A549 (cell line): Measurements from ENCODE around the gene TCF7L1. TPM values are rescaled to one million over a fixed set of nuclear protein-coding genes. Genes with fewer than 3 reads are reported as not detected.

Experiments
- ATAC-seq, 2 experiments: fragments of 200-7000 bp in 1 of 2; fragments of >200 bp in 1 of 2; cut with Nextera tagmentation in 1 of 2; cut with Tn5 transposase in 1 of 2; 3 replicates each; pipeline versions ENCODE4 v1.8.0 to v1.9.1; 2018 to 2020; ENCODE audit warnings: mild to moderate bottlenecking in 1 of 2, moderate library complexity in 1 of 2
- CTCF ChIA-PET: fragments of 300-600 bp; sonication (Branson Sonifier 250); formaldehyde crosslinking; extraction: SDS; loops from one replicate; lab custom pipeline; 2021; ENCODE audit warnings: antibody characterized with exemption, inconsistent platforms; lab: Yijun Ruan, JAX
- POLR2A ChIA-PET: fragments of 350-600 bp; formaldehyde crosslinking; extraction: SDS; loops from one replicate; lab custom pipeline; 2021; ENCODE audit warnings: antibody characterized with exemption, inconsistent platforms; lab: Yijun Ruan, JAX
- DNase-seq, 2 experiments: peaks; one replicate each; pipeline versions ENCODE4 v3.0.0 to v3.0.0-alpha.2; 2011 to 2016; ENCODE audit warnings: low read depth in 1 of 2, low spot score in 1 of 2
- FAIRE-seq: peaks from 2 replicates; lab custom pipeline; 2011; peaks lifted over from hg19 to GRCh38; lab: Jason Lieb, UNC
- H3K27ac ChIP-seq, 2 experiments: fragments of >200 bp; sonication (Bioruptor Twin); formaldehyde crosslinking; 3 replicates each; pipeline ENCODE4 v1.5.1; 2016 to 2017
- H3K4me1 ChIP-seq: fragments of >200 bp; sonication (Bioruptor Twin); formaldehyde crosslinking; 3 replicates; pipeline ENCODE4 v1.6.1; 2016
- H3K4me2 ChIP-seq: fragments of >200 bp; sonication (Bioruptor Twin); formaldehyde crosslinking; 3 replicates; pipeline ENCODE4 v1.6.1; 2016
- H3K4me3 ChIP-seq: fragments of >200 bp; sonication (Bioruptor Twin); formaldehyde crosslinking; 3 replicates; pipeline ENCODE4 v1.5.1; 2016
- H3K9me3 ChIP-seq: fragments of >200 bp; sonication (Bioruptor Twin); formaldehyde crosslinking; 3 replicates; pipeline ENCODE4 v1.6.1; 2016
- BCL3 ChIP-seq: fragments of >200 bp; sonication (Bioruptor Twin); formaldehyde crosslinking; IDR thresholded peaks from 3 replicates; pipeline ENCODE4 v1.6.1; 2016
- CHD2 ChIP-seq: fragments of 150-350 bp; IDR thresholded peaks from 2 replicates; pipeline ENCODE4 v1.6.1; 2014; ENCODE audit warnings: low read length; ENCODE audit not compliant: partially characterized antibody
- E2F6 ChIP-seq: IDR thresholded peaks from 2 replicates; pipeline ENCODE4 v1.6.1; 2012; ENCODE audit warnings: low read depth, borderline replicate concordance
- EHF ChIP-seq: fragments of 250-450 bp; sonication (Bioruptor Pico); IDR thresholded peaks from 2 replicates; pipeline ENCODE4 v1.5.0; 2020; ENCODE audit warnings: mild to moderate bottlenecking
- FOXS1 ChIP-seq: fragments of 250-450 bp; sonication (Bioruptor Pico); IDR thresholded peaks from 2 replicates; pipeline ENCODE4 v1.5.0; 2020; ENCODE audit warnings: mild to moderate bottlenecking, moderate library complexity
- HDAC2 ChIP-seq: fragments of 200-600 bp; sonication (generic); IDR thresholded peaks from 2 replicates; pipeline ENCODE4 v1.6.1; 2016
- HES2 ChIP-seq: fragments of >200 bp; sonication (Bioruptor Twin); formaldehyde crosslinking; IDR thresholded peaks from 2 replicates; pipeline ENCODE4 v1.6.1; 2016
- HOXA7 ChIP-seq: fragments of 250-450 bp; sonication (Bioruptor Pico); IDR thresholded peaks from 2 replicates; pipeline ENCODE4 v1.5.0; 2020; ENCODE audit warnings: mild to moderate bottlenecking, moderate library complexity
- JUN ChIP-seq, 2 experiments: fragments of >200 bp; sonication (Bioruptor Twin); formaldehyde crosslinking; IDR thresholded peaks; 2 replicates in 1 of 2; 3 replicates in 1 of 2; pipeline ENCODE4 v1.6.1; 2016 to 2017
- MAX ChIP-seq: IDR thresholded peaks from 2 replicates; pipeline ENCODE4 v1.6.1; 2012
- NFE2L2 ChIP-seq: fragments of 150-350 bp; conservative IDR thresholded peaks from 2 replicates; pipeline ENCODE4 v1.6.1; 2014; ENCODE audit warnings: low read length
- PHF8 ChIP-seq: fragments of 200-600 bp; sonication (generic); IDR thresholded peaks from 2 replicates; pipeline ENCODE4 v1.6.1; 2016; ENCODE audit warnings: low read depth, mild to moderate bottlenecking, antibody characterized with exemption, moderate library complexity, borderline replicate concordance
- RCOR1 ChIP-seq: fragments of 150-350 bp; IDR thresholded peaks from 2 replicates; pipeline ENCODE4 v1.6.1; 2014; ENCODE audit warnings: antibody characterized with exemption, low read length, low read depth
- ZC3H11A ChIP-seq: fragments of 450-650 bp; IDR thresholded peaks from 2 replicates; pipeline ENCODE4 v1.6.1; 2014; ENCODE audit warnings: antibody characterized with exemption, mild to moderate bottlenecking
- ZNF302 ChIP-seq: fragments of 250-450 bp; sonication (Bioruptor Pico); IDR thresholded peaks from 2 replicates; pipeline ENCODE4 v1.9.0; 2021; ENCODE audit warnings: inconsistent platforms, mild to moderate bottlenecking, moderate library complexity
- WGBS: methylation state at CpG from one replicate; pipeline ENCODE4 v1.1.6; 2017; ENCODE audit errors: missing lambda C conversion rate; 5-methylcytosine and 5-hydroxymethylcytosine counted together
- polyA plus RNA-seq, 4 experiments: library from polyadenylated mRNA; depleted of rRNA in 3 of 4; stranded (reverse); fragments of >200 nt; fragmentation: RNase III in 1 of 4; extraction: RNeasy Plus Mini Kit Qiagen cat#74134 plus additional on column Dnase treatment in 1 of 4; gene quantifications; 2 replicates in 3 of 4; 3 replicates in 1 of 4; pipeline ENCODE4 v1.2.3, GENCODE V29; 2011 to 2017

Gene TCF7L1
- polyA plus RNA-seq, 2 of the 4 experiments (the other 2 are of a cell fraction): 0.68 to 4.4 TPM

- TF ChIP-seq HES2 (no peak), CHD2 (no peak), ZC3H11A (no peak), E2F6 (peak; percentile 34; the same call in 1 of the 2 replicates), HDAC2 (no peak), HOXA7 (no peak), NFE2L2 (no peak), RCOR1 (no peak), BCL3 (peak; percentile 95), MAX (peak; percentile 47; the same call in 1 of the 2 replicates), PHF8 (peak; percentile 99), FOXS1 (CRISPR knock-in tag) (no peak), ZNF302 (CRISPR knock-in tag) (no peak)
Measured at GRCh38 chr2:85354286-85355072, 221.3 kb downstream of the TCF7L1 start, which contains the start of the genes ELMOD3 and RETSAT (continued).

- ChIA-PET POLR2A (interaction anchor here (0.6 to 2.4 kb wide), 10 partner anchors 9 to 438 kb away, joined by 3 to 31 read pairs (median 4); partner anchors contain the start of genes GGCX, MAT2A and TGOLN2), CTCF (interaction anchor here (0.8 to 3.2 kb wide), 9 partner anchors 10 to 184 kb away, joined by 3 to 16 read pairs (median 5); partner anchors contain the start of genes MAT2A and SH2D6)
- Histone ChIP-seq H3K4me2 (peak overlapping the region; percentile 88), H3K4me1 (peaks cover 15% of the 10 kb centered on the region), H3K27ac (peak overlapping the region; percentile 85 to 89), H3K4me3 (peak overlapping the region; percentile 83), H3K9me3 (no peaks in the 10 kb centered on the region)
- no peak for DNase-seq
- FAIRE-seq: no peak
- TF ChIP-seq CHD2 (no peak), PHF8 (peak; percentile 79; the same call in 1 of the 2 replicates), EHF (CRISPR knock-in tag) (no peak)
- peak in 1 of 2 experiments; percentile 3; a peak in 4 of 6 replicates for ATAC-seq
- WGBS: 10% methylated on average over 10 of the region's 10 CpGs
Measured at GRCh38 chr2:85355073-85355410, 221.8 kb downstream of the TCF7L1 start.

- ATAC-seq (no peak), DNase-seq (no peak), FAIRE-seq (no peak)
- Histone ChIP-seq H3K4me2 (peak overlapping the region; percentile 88), H3K4me1 (peaks cover 15% of the 10 kb centered on the region), H3K27ac (peak overlapping the region; percentile 85 to 89), H3K4me3 (peak overlapping the region; percentile 83), H3K9me3 (no peaks in the 10 kb centered on the region)
- ChIA-PET CTCF (interaction anchor here (1.1 to 3.2 kb wide), 7 partner anchors 10 to 183 kb away, joined by 3 to 16 read pairs (median 5); partner anchors contain the start of genes MAT2A and SH2D6), POLR2A (interaction anchor here (0.6 to 2.4 kb wide), 5 partner anchors 9 to 239 kb away, joined by 3 to 25 read pairs (median 4); partner anchors contain the start of genes GGCX and MAT2A)
- 66% methylated on average over 3 of the region's 3 CpGs for WGBS
- TF ChIP-seq JUN (IDR thresholded peaks at IDR 0.05) (no peak), EHF (CRISPR knock-in tag) (no peak)
Measured at GRCh38 chr2:85355521-85355920, 222.3 kb downstream of the TCF7L1 start.

GRCh38 chr2:85356186-85356585 lies 223.0 kb downstream of the TCF7L1 start:
- no peak for ATAC-seq
- ChIA-PET CTCF (interaction anchor here (1.1 to 3.2 kb wide), 3 partner anchors 9 to 183 kb away, joined by 3 to 16 read pairs (median 5); partner anchors contain the start of gene MAT2A), POLR2A (interaction anchor here (0.9 to 1.1 kb wide), 2 partner anchors 183 to 239 kb away, joined by 4 read pairs; partner anchors contain the start of gene MAT2A)
- H3K27ac ChIP-seq: no peak overlapping the region
- H3K4me3 ChIP-seq: no peak overlapping the region
- no peak for TF ChIP-seq HDAC2
- no peak for TF ChIP-seq HOXA7
- H3K9me3 ChIP-seq: no peaks in the 10 kb centered on the region
- no peak for DNase-seq
- 95% methylated on average over 2 of the region's 2 CpGs for WGBS
- H3K4me1 ChIP-seq: peaks cover 15% of the 10 kb centered on the region
- no peak overlapping the region for H3K4me2 ChIP-seq
- no peak for FAIRE-seq
